AG09319 (cell line): Measurements from ENCODE around the gene RXRB.
"Not testable (repeated sequence)": the region's sequence is repeated elsewhere in the genome, so short reads cannot be mapped to it uniquely, and the experiment has no call there.

Source experiments
- DNase-seq: peaks from one replicate; pipeline ENCODE4 v3.0.0-alpha.2; 2010; ENCODE audit warnings: low read depth; ENCODE audit errors: extremely low read depth
- CTCF ChIP-seq: IDR thresholded peaks from 2 replicates; pipeline ENCODE4 v1.5.1; 2011; ENCODE audit warnings: low read depth, mild to moderate bottlenecking, inconsistent platforms, low read length, moderate library complexity

Gene RXRB

GRCh38 chr6:33156964-33157363, 43.5 kb downstream of the RXRB start:
- DNase-seq: no peak
- no peak for TF ChIP-seq CTCF

- no peak for TF ChIP-seq CTCF
Observed at GRCh38 chr6:33156561-33156960, 43.9 kb downstream of the RXRB start.

GRCh38 chr6:33154349-33154748, 46.1 kb downstream of the RXRB start:
- DNase-seq: no peak
- TF ChIP-seq CTCF: no peak

More at GRCh38 chr6:33156561-33156960, 43.9 kb downstream of the RXRB start:
- no peak for DNase-seq

- no peak for TF ChIP-seq CTCF
- no peak for DNase-seq
Observed at GRCh38 chr6:33151050-33151449, 49.4 kb downstream of the RXRB start.

GRCh38 chr6:33150560-33150959, 49.9 kb downstream of the RXRB start:
- not testable (repeated sequence) for DNase-seq

GRCh38 chr6:33147807-33148666, 52.4 kb downstream of the RXRB start:
- DNase-seq: peak; percentile 31
- TF ChIP-seq CTCF: peak; percentile 76

- no peak for DNase-seq
- TF ChIP-seq CTCF: no peak
Observed at GRCh38 chr6:33144373-33144772, 56.1 kb downstream of the RXRB start.
